LNCAP (cell line): ENCODE results near the gene CNTN4.

ENCODE experiments used
- CTCF ChIP-seq: fragments of 450-650 bp; IDR thresholded peaks from 2 replicates; pipeline ENCODE4 v1.5.1; 2017; ENCODE audit warnings: mild to moderate bottlenecking

CNTN4 gene

GRCh38 chr3:2603692-2604289 lies 505.1 kb downstream of the CNTN4 start:
- no peak for TF ChIP-seq CTCF

- no peak for TF ChIP-seq CTCF
Observed at GRCh38 chr3:2614578-2614977, 515.9 kb downstream of the CNTN4 start.

- TF ChIP-seq CTCF: no peak
Observed at GRCh38 chr3:2615080-2615479, 516.4 kb downstream of the CNTN4 start.

- no peak for TF ChIP-seq CTCF
Observed at GRCh38 chr3:2623436-2623835, 524.8 kb downstream of the CNTN4 start.

GRCh38 chr3:2628117-2628516 lies 529.5 kb downstream of the CNTN4 start:
- no peak for TF ChIP-seq CTCF

- no peak for TF ChIP-seq CTCF
Observed at GRCh38 chr3:2635511-2635910, 536.8 kb downstream of the CNTN4 start.

GRCh38 chr3:2643606-2644005 lies 544.9 kb downstream of the CNTN4 start:
- no peak for TF ChIP-seq CTCF

- TF ChIP-seq CTCF: no peak
Observed at GRCh38 chr3:2645001-2645400, 546.3 kb downstream of the CNTN4 start.
